SK-N-SH (cell line): ENCODE results near the gene TGFA. TPM values are rescaled to one million over a fixed set of nuclear protein-coding genes. Genes with fewer than 3 reads are reported as not detected.

Source experiments
- CTCF ChIA-PET: fragments of 300-600, 350-600 bp; formaldehyde crosslinking; extraction: SDS; loops from one replicate; lab custom pipeline; 2021; lab: Yijun Ruan, JAX
- POLR2A ChIA-PET: fragments of 350-600 bp; sonication (Branson Sonifier 250); formaldehyde crosslinking; extraction: SDS; loops from one replicate; lab custom pipeline; 2020; ENCODE audit warnings: antibody characterized with exemption, inconsistent platforms; lab: Yijun Ruan, JAX
- DNase-seq: peaks from one replicate; pipeline ENCODE4 v3.0.0; 2012
- H2AFZ ChIP-seq: fragments of 200-600 bp; sonication (generic); 2 replicates; pipeline ENCODE4 v1.8.1; 2016; ENCODE audit warnings: antibody characterized with exemption, mild to moderate bottlenecking, low read depth
- H3F3A ChIP-seq: fragments of 200-600 bp; sonication (generic); replicated peaks from 2 replicates; pipeline ENCODE3; 2016; ENCODE audit warnings: antibody characterized with exemption, mild to moderate bottlenecking; ENCODE audit not compliant: insufficient read depth
- H3K27ac ChIP-seq, 2 experiments: fragments of 200-500 bp in 1 of 2; fragments of 200-600 bp in 1 of 2; sonication (Bioruptor generic) in 1 of 2; sonication (generic), shearing (Covaris generic) in 1 of 2; 2 replicates each; pipeline versions ENCODE4 v1.5.1 to v1.6.1; 2014 to 2016; ENCODE audit warnings: low read depth in 2 of 2, inconsistent platforms in 1 of 2, low read length in 1 of 2, mild to moderate bottlenecking in 1 of 2, mixed read lengths in 1 of 2
- H3K27me3 ChIP-seq: fragments of 200-600 bp; sonication (generic), shearing (Covaris generic); 2 replicates; pipeline ENCODE4 v1.6.1; 2016; ENCODE audit warnings: mixed run types; ENCODE audit not compliant: insufficient read depth
- H3K36me3 ChIP-seq, 2 experiments: fragments of 200-500 bp in 1 of 2; fragments of 200-600 bp in 1 of 2; sonication (Bioruptor generic) in 1 of 2; sonication (generic) in 1 of 2; replicated peaks in 1 of 2; 2 replicates each; pipeline versions ENCODE3 to v1.5.1; 2014 to 2016; ENCODE audit warnings: low read length in 1 of 2, mild to moderate bottlenecking in 1 of 2; ENCODE audit not compliant: insufficient read depth in 2 of 2, control insufficient read depth in 1 of 2
- H3K4me1 ChIP-seq, 2 experiments: fragments of 200-500 bp in 1 of 2; fragments of 200-600 bp in 1 of 2; sonication (Bioruptor generic) in 1 of 2; sonication (generic), shearing (Covaris generic) in 1 of 2; 2 replicates each; pipeline versions ENCODE4 v1.5.1 to v1.6.1; 2014 to 2016; ENCODE audit warnings: low read depth in 1 of 2, low read length in 1 of 2, mixed run types in 1 of 2; ENCODE audit not compliant: insufficient read depth in 2 of 2, control insufficient read depth in 1 of 2
- H3K4me2 ChIP-seq: fragments of 200-600 bp; sonication (generic), shearing (Covaris generic); 2 replicates; pipeline ENCODE4 v1.6.1; 2017; ENCODE audit warnings: mixed run types
- H3K4me3 ChIP-seq, 2 experiments: fragments of 200-500 bp in 1 of 2; fragments of 200-600 bp in 1 of 2; sonication (Bioruptor generic) in 1 of 2; sonication (generic), shearing (Covaris generic) in 1 of 2; 2 replicates each; pipeline versions ENCODE4 v1.5.1 to v1.8.1; 2014 to 2016; ENCODE audit warnings: low read depth in 2 of 2, inconsistent platforms in 1 of 2, low read length in 1 of 2, mild to moderate bottlenecking in 1 of 2, mixed read lengths in 1 of 2, moderate library complexity in 1 of 2
- H3K79me2 ChIP-seq: fragments of 200-600 bp; sonication (generic); 2 replicates; pipeline ENCODE4 v1.8.1; 2017; ENCODE audit warnings: mild to moderate bottlenecking; ENCODE audit not compliant: insufficient read depth
- H3K9ac ChIP-seq: fragments of 200-600 bp; sonication (generic); 2 replicates; pipeline ENCODE4 v1.6.1; 2017; ENCODE audit warnings: mixed run types
- H3K9me2 ChIP-seq: fragments of 200-600 bp; sonication (generic); 2 replicates; pipeline ENCODE4 v1.6.1; 2017; ENCODE audit warnings: mixed run types
- H3K9me3 ChIP-seq: fragments of 200-600 bp; sonication (generic); 2 replicates; pipeline ENCODE4 v1.6.1; 2017; ENCODE audit warnings: mixed run types, mild to moderate bottlenecking, moderate library complexity
- H4K20me1 ChIP-seq: fragments of 200-600 bp; sonication (generic); 2 replicates; pipeline ENCODE4 v1.6.1; 2017; ENCODE audit warnings: mild to moderate bottlenecking, mixed run types; ENCODE audit not compliant: insufficient read depth
- EP300 ChIP-seq, 2 experiments: IDR thresholded peaks; 2 replicates each; pipeline versions ENCODE4 v1.4.0 to v1.6.1; 2012; ENCODE audit warnings: borderline replicate concordance in 1 of 2, low read depth in 1 of 2, low read length in 1 of 2
- FOSL2 ChIP-seq: IDR thresholded peaks from 2 replicates; pipeline ENCODE4 v1.4.0; 2012; ENCODE audit warnings: low read depth, mild to moderate bottlenecking, moderate library complexity, borderline replicate concordance
- FOXJ3 ChIP-seq: sonication (generic); formaldehyde crosslinking; IDR thresholded peaks from 2 replicates; pipeline ENCODE4 v1.5.1; 2020; ENCODE audit warnings: mild to moderate bottlenecking, missing genetic modification reagents
- RAD21 ChIP-seq: IDR thresholded peaks from 2 replicates; pipeline ENCODE4 v1.6.1; 2012; ENCODE audit warnings: mild to moderate bottlenecking, low read length
- RFX5 ChIP-seq: IDR thresholded peaks from 2 replicates; pipeline ENCODE4 v1.6.1; 2012; ENCODE audit warnings: mild to moderate bottlenecking, improper control_type of control experiment, low read length
- TCF12 ChIP-seq: IDR thresholded peaks from 2 replicates; pipeline ENCODE4 v1.4.0; 2012
- YY1 ChIP-seq: IDR thresholded peaks from 2 replicates; pipeline ENCODE4 v1.4.0; 2012; ENCODE audit warnings: low read depth, mild to moderate bottlenecking
- WGBS: methylation state at CpG from one replicate; pipeline ENCODE4 v1.1.6; 2017; ENCODE audit warnings: low lambda C conversion rate; 5-methylcytosine and 5-hydroxymethylcytosine counted together
- polyA plus RNA-seq, 3 experiments: library from polyadenylated mRNA; depleted of rRNA; stranded (reverse); fragments of >200 nt; gene quantifications; 2 replicates each; pipeline ENCODE4 v1.2.3, GENCODE V29; 2012
- TF ChIP-seq, protein P1 (sequence below): IDR thresholded peaks from 2 replicates; pipeline ENCODE4 v1.4.0; 2012; ENCODE audit warnings: low read depth, borderline replicate concordance
- TF ChIP-seq, protein P2 (sequence below): IDR thresholded peaks from 2 replicates; pipeline ENCODE4; 2012
- TF ChIP-seq, protein P3 (sequence below): IDR thresholded peaks from 2 replicates; pipeline ENCODE4 v1.4.0; 2012; ENCODE audit warnings: low read depth
- TF ChIP-seq, protein P4 (sequence below): IDR thresholded peaks from 2 replicates; pipeline ENCODE4 v1.6.1; 2012; ENCODE audit warnings: mild to moderate bottlenecking, low read depth, low read length, moderate library complexity

TGFA gene
- polyA plus RNA-seq, 1 of the 3 experiments (the other 2 are of a cell fraction), result not detected

DNA sequence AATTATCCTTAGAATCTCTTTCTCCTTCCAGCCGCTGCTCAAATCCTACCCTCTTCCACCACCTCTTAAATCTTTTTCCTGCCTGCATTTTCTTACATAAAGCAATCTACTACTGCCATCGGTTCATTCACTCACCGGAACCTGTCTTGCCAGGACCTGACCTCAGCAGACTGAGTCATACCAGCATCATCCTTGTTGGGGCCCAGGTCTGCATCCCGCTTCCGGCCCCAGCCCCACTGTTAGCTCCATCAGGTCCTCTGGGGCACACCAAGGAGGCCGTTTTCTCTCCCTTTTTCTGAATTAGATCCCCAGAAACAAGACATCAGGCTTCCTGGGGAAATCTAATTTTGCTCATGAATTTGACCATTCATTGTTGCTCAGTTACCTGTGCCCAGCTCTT is 42.7 kb upstream of the TGFA start:
- WGBS, result 52% methylated on average over 6 of the region's 6 CpGs
- no peaks in the 10 kb centered on the region for H3K36me3 ChIP-seq
- no peak overlapping the region for H3K4me3 ChIP-seq
- no peak overlapping the region for H3K27ac ChIP-seq
- POLR2A ChIA-PET, result no interaction called here
- CTCF ChIA-PET, result no interaction called here
- H3K4me2 ChIP-seq, result no peak overlapping the region
- no peak for DNase-seq
- peak overlapping the region; percentile 66; the same call in 1 of the 2 replicates for H2AFZ ChIP-seq
- no peaks in the 10 kb centered on the region for H3F3A ChIP-seq
- H3K9me3 ChIP-seq, result no peaks in the 10 kb centered on the region
- H3K4me1 ChIP-seq, result peaks cover 0 to 4% of the 10 kb centered on the region in 2 experiments; a peak in 1 of 4 replicates
- no peaks in the 10 kb centered on the region for H4K20me1 ChIP-seq
- no peaks in the 10 kb centered on the region for H3K9me2 ChIP-seq
- H3K27me3 ChIP-seq, result 0 out of 2 replicates have a peak, but pooled peaks cover 3% of the 10 kb centered on the region
- H3K9ac ChIP-seq, result no peak overlapping the region
- TF ChIP-seq FOSL2 (peak; percentile 17; the same call in 1 of the 2 replicates), RAD21 (no peak), EP300 (IDR thresholded peaks at IDR 0.05; ENCODE audit: borderline replicate concordance in 1 of 2, low read depth in 1 of 2, low read length in 1 of 2) (no peak), FOXJ3 (no peak)
- TF ChIP-seq, protein P1, sequence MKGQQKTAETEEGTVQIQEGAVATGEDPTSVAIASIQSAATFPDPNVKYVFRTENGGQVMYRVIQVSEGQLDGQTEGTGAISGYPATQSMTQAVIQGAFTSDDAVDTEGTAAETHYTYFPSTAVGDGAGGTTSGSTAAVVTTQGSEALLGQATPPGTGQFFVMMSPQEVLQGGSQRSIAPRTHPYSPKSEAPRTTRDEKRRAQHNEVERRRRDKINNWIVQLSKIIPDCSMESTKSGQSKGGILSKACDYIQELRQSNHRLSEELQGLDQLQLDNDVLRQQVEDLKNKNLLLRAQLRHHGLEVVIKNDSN, result no peak
- TF ChIP-seq, protein P2, sequence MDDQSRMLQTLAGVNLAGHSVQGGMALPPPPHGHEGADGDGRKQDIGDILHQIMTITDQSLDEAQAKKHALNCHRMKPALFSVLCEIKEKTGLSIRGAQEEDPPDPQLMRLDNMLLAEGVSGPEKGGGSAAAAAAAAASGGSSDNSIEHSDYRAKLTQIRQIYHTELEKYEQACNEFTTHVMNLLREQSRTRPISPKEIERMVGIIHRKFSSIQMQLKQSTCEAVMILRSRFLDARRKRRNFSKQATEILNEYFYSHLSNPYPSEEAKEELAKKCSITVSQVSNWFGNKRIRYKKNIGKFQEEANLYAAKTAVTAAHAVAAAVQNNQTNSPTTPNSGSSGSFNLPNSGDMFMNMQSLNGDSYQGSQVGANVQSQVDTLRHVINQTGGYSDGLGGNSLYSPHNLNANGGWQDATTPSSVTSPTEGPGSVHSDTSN, result no peak
- TF ChIP-seq, protein P3, sequence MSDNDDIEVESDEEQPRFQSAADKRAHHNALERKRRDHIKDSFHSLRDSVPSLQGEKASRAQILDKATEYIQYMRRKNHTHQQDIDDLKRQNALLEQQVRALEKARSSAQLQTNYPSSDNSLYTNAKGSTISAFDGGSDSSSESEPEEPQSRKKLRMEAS, result no peak
- TF ChIP-seq, protein P4, sequence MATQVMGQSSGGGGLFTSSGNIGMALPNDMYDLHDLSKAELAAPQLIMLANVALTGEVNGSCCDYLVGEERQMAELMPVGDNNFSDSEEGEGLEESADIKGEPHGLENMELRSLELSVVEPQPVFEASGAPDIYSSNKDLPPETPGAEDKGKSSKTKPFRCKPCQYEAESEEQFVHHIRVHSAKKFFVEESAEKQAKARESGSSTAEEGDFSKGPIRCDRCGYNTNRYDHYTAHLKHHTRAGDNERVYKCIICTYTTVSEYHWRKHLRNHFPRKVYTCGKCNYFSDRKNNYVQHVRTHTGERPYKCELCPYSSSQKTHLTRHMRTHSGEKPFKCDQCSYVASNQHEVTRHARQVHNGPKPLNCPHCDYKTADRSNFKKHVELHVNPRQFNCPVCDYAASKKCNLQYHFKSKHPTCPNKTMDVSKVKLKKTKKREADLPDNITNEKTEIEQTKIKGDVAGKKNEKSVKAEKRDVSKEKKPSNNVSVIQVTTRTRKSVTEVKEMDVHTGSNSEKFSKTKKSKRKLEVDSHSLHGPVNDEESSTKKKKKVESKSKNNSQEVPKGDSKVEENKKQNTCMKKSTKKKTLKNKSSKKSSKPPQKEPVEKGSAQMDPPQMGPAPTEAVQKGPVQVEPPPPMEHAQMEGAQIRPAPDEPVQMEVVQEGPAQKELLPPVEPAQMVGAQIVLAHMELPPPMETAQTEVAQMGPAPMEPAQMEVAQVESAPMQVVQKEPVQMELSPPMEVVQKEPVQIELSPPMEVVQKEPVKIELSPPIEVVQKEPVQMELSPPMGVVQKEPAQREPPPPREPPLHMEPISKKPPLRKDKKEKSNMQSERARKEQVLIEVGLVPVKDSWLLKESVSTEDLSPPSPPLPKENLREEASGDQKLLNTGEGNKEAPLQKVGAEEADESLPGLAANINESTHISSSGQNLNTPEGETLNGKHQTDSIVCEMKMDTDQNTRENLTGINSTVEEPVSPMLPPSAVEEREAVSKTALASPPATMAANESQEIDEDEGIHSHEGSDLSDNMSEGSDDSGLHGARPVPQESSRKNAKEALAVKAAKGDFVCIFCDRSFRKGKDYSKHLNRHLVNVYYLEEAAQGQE, result no peak
- TF ChIP-seq, all 33 proteins: peak for 1
- no peaks in the 10 kb centered on the region for H3K79me2 ChIP-seq

DNA sequence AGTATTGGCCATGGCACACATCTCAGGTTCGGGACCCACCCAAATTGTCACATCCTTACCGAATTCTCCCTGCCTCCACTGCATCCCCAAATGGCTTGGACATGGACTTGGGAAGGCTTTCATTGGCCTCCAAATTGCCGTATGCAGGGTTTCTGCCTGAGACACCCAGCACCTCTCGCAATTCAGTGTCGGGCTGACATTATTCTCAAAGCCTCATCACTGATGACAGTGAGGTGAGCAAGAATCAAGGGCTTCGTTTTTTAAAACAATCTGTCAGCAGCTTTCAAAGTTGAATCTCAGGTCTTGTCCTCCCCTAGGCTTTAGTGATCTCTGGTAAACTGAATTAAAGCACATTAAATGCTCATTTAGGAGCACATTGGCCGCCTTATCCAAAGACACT is 29.5 kb upstream of the TGFA start:
- Histone ChIP-seq H3K4me2 (no peak overlapping the region), H3K27ac (no peak overlapping the region), H3F3A (no peaks in the 10 kb centered on the region), H2AFZ (no peak overlapping the region), H3K27me3 (no peaks in the 10 kb centered on the region; the same call in 1 of the 2 replicates), H3K9ac (no peak overlapping the region), H3K79me2 (no peaks in the 10 kb centered on the region), H3K9me3 (no peaks in the 10 kb centered on the region), H4K20me1 (no peaks in the 10 kb centered on the region), H3K4me3 (no peak overlapping the region), H3K9me2 (no peaks in the 10 kb centered on the region), H3K4me1 (no peaks in the 10 kb centered on the region)
- CTCF ChIA-PET, result interaction anchor here (1.4 kb wide), 1 partner anchor 34 kb away, joined by 5 read pairs; no protein-coding TSS in a partner anchor
- 56% methylated on average over 7 of the region's 7 CpGs for WGBS
- POLR2A ChIA-PET, result no interaction called here
- no peak for DNase-seq
- no peak for TF ChIP-seq TCF12
- TF ChIP-seq, protein P1, result no peak
- no peak for TF ChIP-seq RFX5
- no peak for TF ChIP-seq FOXJ3
- TF ChIP-seq YY1, result no peak
- TF ChIP-seq, all 33 proteins: peak for 0
- no peaks in the 10 kb centered on the region for H3K36me3 ChIP-seq
